ENCODE results near the gene UHRF1.
A peak's percentile ranks its signal among the peaks of the same experiment; 100 is the strongest.
"Not testable (repeated sequence)": the region's sequence is repeated elsewhere in the genome, so short reads cannot be mapped to it uniquely, and the experiment has no call there.

The UHRF1 gene

DNA sequence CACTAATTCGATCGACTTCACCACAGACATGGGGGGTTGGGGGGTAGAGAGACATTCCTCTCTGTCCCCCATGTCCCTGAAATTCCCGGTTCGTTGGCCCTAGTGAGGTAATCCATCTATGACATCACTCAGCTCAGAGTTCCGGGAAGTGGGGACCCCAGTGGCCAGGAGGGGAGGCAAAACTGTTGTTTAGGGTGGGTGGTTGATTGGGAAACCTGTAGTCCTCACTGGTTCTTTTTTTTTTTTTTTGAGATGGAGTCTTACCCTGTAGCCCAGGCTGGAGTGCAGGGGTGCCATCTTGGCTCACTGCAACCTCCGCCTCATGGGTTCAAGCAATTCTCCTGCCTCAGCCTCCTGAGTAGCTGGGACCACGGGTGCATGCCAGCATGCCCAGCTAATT is 6.5 kb upstream of the UHRF1 start, which contains the start of gene ARRDC5:
Gene ARRDC5 (minus strand): TSS at position 101 of the 400 bp plus-strand sequence. CDS start 71 bp downstream, at position 30.
- no peak for DNase-seq

DNA sequence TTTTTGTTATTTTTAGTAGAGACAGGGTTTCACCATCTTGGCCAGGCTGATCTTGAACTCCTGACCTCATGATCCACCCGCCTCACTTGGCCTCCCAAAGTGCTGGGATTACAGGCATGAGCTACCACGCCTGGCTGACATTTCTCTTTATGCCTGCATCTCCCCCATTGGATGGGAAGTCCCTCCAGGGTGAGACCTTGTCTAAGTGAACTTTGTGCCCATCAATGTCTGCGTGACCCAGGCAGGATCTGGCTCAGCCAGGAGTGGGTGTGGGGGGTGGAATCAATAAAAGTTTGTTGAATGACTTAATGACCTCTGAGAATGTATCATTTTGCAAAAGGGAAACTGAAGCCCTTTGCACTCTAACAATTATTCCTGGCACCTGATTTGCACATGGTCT is 4.8 kb upstream of the UHRF1 start:
- DNase-seq: no peak

DNA sequence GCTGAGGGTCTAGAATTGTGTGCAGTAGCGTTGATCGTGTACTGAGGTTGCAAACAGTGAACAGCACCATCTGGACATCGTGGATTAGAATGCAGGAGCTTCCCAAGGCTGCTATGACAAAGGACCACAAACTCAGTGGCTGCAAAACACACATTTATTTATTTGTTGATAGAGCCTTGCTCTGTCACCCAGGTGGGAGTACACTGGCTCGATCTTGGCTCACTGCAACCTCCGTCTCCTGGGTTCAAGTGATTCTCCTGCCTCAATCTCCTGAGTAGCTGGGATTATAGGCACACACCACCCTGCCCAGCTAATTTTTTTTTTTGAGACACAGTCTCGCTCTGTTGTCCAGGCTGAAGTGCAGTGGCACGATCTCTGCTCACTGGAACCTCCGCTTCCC is 2.3 kb upstream of the UHRF1 start:
- no peak for DNase-seq

DNA sequence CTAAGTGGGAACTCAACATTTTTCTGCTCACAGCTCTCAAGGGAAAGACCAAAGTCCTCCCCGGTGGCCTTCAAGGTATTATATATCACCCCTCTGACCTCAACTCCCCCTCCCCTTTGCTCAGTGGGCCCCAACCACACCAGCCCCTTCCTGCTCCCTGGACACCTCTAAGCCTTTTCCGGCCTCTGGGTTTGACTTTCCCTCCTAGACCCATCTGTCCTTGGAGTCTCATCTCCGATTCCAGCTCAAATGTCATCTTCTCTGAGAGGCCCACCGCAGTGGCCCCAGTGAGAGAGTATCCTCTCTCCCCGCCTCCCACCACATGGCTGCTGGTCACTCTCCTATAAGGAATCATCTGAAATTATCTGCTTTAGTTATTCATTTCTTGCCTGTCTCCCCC is 941 bp upstream of the UHRF1 start:
- DNase-seq: no peak

DNA sequence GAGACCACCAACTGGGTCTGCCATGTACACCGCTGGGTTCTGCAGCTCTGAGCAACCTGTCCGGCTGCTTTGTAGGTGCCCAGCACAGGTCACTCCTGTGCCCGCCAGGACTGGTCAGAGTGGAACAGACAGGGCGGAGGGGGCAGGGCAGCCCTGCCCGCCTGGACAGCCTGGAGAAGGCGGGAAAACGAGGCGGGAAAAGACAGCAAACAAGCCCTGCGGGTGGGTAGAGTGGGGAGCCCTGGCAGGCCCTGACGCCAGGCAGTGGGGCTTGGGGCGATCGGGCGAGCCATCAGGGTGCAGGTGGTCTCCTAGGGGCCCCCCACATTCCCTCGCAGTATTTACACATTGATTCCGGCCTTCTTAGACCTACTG is 533 bp upstream of the UHRF1 start:
- DNase-seq: no peak

DNA sequence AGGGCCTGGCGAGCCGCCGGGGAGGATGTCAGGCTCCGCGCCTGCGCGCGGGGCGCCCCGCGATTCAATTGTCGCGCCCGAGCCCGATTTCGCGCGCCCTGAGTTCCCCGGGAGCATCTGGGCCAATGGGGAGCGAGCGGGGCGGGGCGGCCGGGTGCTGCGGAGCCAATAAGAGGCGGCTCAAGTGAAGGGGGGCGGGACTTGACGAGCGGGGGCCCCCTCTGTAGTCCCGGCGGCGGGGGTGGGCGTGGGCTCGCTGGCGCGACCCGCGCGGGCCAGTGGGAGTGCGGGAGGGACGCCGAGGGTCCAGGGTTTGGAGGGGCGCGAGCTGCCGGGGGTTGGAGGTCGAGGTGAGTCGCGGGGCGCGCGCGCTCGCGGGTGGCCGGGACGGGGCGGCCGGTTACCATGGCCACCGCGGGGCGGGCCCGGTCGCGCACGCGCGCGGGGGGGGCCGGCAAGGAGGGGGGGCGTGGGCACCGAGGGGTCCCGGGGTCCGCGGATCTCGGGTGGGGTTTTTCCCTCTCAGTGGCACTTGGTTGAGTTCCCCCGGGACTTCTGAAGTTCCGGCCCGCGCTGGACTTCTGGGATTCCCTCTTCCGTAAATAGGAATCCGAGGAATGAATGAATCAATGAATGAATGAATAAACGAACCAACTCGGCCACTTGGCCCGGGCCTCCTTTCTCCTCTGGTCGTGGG is 744 bp downstream of the UHRF1 start:
- DNase-seq: peak; percentile 92

DNA sequence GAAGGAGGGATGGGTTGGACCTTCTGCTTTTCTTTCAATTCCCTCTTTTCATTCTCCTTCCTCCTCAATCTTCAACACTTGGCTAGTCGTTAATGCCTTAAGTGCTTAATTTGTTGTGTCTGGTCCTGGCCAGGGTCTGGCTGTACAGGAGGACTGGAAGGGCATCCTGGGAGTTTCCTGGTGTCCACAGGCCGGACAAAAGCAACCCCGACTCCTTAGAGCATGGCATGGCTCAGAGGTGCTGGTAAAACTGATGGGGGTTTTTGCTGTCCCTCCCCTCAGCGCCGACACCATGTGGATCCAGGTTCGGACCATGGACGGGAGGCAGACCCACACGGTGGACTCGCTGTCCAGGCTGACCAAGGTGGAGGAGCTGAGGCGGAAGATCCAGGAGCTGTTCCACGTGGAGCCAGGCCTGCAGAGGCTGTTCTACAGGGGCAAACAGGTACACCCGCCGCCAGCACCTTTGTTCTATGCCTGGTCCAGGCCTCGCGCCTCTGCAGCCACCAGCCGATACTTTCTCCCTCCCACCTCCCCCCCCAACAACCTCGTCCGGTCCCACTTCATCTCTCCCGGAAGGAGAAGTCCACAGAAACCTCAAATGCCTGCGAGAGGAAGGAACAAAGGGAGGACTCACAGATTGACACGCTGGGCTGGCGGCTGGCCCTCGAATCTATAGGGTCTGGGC is 1.4 kb downstream of the UHRF1 start:
- DNase-seq: peak; percentile 25

DNA sequence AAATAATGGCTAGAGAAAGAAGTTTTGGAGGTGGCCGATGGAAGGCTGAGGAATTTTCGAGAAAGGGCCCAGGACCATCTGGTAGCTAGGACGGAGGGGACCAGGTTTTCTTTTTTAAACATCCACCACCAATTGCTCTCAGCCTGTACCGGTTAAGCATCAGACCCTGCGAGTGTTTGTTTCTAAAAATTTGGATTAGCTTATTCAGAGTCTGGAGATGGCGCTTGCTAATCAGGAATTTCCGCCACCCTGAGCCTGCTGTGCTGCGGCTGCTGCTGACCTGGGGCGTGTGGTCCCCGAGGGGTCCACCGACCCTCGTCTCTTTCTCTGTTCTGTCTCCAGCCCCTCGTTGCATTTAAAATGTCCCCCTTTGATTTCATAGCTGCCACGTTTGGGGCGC is 2.0 kb downstream of the UHRF1 start:
- no peak for DNase-seq

DNA sequence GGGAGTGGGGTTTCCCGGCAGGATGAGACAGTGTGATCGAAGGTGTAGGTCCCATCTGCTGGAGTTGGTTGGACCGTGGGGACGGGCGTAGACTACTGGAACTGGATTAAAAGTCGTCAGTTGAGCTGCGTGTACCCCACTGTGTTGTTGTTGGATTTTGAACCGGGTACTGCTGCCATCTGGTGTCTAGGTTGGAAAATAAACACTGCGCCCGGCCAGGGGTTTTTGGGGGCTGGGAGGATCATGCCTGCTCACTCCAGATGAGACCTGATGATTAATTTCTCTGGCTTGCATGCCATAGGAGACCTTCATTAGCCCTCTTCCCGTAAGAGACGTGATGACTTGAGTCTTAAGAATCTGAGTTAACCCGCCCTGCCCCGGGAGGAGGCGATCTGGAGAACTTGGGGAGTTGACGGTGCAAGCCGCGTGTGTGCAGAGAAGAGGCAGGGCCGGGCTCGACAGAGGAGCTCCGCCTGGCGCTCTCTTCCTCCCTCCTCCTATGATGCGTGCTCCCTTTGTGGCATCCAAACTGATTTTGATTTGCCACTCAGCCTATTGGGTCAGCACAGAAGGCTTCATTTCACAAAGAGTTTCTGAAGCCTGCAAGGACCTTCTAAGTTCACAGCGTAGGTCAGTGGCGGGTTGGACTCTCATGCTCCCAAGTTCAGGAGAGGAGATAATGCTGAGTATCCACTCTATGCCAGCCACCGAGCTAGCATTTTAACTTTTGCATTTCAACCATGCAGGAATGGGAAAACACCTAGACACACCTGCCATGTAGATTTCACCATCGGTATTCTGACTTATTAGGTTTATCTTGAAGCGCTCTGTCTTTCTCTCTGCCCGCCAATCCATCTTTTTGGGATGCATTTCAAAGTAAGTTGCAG is 2.7 kb downstream of the UHRF1 start:
- DNase-seq: peak; percentile 73

DNA sequence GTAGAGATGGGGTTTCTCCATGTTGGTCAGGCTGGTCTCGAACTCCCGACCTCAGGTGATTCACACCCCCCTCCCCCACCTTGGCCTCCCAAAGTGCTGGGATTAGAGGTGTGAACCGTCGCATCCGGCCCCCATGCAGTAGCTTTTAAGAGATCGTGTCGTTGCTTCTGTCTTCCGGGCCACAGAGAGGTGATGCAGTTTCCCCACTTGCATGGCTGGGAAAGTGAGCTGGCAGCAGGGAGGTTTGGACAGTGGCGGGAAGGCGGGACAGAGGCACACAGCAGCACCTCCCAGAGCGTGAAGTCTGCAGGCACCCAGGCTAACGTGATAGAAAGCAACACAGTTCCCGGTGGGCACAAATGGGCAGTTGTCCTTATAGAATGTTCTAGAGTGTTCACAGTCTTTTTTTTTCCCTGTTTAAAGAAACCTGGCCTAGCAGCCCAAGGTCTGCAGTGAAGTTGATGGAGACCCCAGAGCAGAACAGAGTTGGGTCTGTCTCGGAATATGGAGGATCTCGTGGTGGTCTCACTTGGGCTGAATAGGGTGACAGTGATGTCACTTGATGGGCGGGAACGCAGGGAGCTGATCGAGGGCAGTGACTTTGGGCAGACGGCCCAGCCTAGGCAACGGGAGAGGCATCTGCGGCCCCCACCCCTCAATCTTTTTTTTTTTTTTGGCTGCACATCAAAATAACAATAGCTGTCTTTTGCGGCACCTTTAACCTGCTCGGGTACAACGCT is 4.9 kb downstream of the UHRF1 start:
- peak; percentile 37 for DNase-seq

DNA sequence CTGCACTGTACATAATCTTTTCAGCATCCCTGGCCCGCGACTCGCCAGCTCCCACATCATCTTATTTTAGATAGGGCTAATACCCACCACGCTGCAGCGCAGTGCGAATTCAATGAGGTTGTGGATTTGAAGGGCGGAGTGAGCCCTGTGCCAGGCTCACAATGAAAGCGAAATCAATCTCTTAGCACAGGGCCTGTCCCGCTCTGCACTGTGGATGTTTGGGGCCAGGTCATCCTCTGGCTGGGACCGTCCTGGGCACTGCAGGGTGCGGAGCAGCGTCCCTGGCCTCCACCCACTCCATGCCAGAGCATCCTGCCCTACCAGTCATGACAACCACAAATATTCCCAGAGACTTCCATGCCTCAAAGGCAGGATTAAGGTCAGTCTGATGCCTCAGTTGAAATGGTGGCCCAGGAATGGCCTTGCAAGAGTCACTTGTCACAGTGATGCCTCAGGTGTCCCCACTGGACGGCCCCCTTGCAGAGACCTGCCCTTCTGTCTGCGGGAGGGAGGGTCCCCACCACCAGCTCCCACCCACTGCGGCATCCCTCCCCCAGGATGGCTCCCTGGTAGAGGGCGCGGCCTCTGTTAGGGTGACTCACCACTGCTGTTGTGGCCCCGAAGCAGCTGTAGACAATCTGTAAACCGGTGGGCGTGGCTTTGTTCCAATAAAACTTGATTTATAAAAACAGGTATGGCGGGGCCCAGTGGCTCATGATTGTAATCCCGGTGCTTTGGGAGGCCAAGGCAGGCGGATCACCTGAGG is 5.6 kb downstream of the UHRF1 start:
- DNase-seq: peak; percentile 77

DNA sequence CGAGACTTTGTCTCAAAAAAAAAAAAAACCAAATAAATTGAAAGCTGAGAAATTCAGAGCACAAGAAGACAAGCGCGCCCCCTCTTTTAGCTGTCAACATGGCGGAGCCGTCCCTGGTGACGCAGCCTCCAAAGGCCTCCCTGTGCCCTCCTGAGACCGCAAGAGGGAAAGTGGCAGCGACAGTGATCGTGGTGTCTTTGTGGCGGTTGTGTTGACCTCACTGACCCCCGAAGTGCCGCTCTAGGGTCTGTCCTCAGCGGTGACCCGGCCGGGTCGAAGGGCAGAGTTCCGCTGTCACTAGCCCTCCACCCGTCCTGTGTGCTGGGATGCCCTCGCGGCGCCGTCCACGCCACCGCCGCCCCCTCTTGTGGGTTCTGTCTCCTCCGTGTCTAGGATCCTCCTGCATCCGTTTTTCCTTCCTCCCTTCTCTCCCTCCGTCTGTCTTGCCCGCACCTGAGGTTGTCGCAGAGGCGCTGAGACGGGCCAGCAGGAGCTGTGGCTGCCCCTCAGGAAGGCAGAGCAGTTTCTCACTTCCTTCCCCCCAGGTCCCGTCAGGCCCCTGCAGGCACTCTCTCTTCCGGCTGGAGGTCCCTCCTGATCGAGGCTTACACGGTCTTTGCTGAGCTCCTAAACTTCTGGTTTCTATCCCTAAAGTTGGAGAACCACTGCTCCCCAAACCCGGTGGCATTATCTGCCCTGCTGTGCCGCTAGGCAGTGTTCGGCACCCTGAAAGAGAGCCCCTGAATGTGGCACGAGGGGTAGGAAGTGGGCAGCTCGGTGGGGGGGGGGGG is 7.2 kb downstream of the UHRF1 start:
- DNase-seq: peak; percentile 66

DNA sequence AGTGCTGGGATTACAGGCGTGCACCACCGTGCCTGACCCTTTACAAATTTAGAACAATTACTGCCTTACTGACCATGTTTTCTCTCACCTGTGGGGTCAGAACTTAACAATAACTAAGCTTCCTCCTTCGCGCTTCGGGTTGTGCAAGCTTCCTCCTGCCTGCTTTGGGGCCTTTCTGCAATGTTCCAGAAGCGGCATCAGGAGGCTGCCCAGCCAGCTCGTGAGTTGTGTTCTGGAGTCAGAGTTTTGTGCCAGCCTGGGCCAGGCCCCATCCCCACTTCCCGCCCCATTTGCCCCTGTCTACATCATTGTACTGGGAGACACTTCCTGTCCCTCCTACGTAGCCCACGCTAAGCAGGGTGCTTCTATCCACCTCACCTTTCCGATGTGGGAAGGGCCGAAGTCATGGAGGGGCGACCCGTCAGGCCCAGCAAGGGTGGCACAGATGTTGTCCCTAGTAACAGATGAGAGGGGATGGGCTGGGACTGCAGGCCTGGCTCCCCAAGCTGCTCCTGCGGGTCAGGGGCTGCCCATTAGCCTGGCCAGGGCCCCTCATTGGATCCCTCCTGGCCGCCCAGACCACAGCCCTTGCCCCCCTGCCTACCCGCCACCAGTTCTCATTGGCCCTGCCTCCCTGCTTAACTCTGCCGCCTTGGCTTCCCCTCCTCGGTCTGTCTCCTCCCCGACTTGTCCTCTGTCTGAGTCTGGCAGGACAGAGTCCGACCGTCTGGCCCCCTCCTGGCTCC is 13.4 kb downstream of the UHRF1 start:
- no peak for DNase-seq

DNA sequence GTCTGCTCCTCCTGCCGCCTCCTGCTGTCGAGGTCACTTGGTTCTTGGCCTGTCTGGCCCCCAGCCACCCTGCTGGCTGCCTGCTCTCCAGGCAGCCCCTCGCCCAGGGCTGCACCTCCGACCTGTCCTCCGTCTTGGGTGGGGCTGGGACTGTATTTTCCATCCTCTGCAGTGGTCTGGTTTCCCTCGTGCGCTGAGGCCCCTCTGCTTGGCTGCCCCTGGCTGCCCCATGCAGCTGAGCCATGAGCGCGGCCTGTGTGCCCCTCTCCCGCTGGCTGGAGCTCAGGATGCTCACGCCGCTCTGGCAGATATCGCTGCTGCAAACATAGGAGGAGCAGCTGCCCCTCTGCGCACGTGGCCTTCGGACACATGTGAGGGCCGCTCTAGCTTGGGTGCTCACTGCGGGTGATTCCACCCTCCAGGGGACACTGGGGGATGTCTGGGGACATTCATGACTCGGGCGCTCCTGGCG is 14.0 kb downstream of the UHRF1 start:
- no peak for DNase-seq

DNA sequence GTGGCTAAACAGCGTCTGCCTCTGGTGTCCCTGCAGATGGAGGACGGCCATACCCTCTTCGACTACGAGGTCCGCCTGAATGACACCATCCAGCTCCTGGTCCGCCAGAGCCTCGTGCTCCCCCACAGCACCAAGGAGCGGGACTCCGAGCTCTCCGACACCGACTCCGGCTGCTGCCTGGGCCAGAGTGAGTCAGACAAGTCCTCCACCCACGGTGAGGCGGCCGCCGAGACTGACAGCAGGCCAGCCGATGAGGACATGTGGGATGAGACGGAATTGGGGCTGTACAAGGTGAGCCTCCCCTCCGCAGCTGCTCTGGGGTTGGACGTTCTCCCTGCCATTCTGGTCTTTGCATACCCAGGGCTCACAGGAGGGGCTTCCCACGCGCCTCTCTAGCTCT is 19.9 kb downstream of the UHRF1 start:
- DNase-seq: no peak

DNA sequence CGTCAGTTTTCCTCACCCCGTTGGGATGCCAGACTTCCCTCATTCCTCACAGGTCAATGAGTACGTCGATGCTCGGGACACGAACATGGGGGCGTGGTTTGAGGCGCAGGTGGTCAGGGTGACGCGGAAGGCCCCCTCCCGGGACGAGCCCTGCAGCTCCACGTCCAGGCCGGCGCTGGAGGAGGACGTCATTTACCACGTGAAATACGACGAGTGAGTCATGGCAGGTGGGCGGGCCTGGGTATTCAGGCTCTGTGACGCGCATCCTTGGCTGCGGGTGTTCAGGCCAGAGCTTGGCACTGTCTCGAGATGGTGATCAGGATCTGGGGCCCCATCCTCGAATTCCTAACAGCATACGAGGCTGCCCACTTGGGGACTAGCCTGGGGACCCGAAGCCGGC is 21.4 kb downstream of the UHRF1 start:
- DNase-seq: no peak

DNA sequence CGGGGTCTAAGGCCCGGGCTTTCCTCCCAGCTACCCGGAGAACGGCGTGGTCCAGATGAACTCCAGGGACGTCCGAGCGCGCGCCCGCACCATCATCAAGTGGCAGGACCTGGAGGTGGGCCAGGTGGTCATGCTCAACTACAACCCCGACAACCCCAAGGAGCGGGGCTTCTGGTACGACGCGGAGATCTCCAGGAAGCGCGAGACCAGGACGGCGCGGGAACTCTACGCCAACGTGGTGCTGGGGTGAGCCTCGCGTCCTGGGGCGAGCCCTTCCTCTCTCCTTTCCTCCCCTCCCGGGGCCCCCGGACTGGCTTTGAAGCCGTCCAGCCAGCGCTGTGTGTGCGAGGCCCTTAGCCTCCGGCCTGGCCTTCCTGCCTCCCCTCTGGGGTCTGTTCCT is 23.4 kb downstream of the UHRF1 start:
- no peak for DNase-seq

DNA sequence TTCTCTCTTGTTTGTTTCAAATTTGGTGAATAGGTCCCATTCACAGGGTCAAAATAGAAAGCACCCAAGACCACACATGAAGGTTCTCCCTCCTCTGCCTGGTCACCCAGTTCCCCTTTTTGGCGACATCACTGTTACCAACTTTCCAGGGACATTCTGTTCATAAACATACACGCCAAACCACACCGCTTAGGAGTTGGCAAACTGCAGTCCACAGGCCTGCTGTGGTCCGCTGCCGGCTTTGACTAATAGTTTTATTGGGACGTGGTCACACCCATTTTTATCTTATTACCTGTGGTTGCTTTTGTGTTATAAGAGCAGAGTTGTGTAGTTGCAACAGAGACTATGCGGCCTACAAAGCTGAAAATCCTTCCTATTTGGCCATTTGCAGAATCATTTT is 24.2 kb downstream of the UHRF1 start:
- DNase-seq: no peak

DNA sequence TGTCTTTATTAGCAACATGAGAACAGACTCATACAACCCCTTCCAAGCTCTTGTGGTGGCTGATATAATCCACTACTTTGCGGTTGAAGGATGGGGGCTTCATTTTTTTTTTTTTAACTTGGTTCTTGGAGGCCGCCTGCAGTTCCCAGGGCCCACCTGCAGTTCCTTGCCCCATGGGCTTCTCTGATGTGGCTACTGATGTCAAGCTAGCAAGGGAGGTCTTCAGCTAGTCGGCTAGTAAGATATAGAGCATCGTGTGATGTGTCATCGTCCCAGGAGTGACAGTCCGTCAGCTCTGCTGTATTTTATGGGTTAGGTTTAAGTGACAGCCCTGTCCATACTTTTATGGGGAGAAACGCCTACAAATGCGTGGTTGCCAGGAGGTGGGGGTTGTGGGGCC is 26.1 kb downstream of the UHRF1 start:
- no peak for DNase-seq

DNA sequence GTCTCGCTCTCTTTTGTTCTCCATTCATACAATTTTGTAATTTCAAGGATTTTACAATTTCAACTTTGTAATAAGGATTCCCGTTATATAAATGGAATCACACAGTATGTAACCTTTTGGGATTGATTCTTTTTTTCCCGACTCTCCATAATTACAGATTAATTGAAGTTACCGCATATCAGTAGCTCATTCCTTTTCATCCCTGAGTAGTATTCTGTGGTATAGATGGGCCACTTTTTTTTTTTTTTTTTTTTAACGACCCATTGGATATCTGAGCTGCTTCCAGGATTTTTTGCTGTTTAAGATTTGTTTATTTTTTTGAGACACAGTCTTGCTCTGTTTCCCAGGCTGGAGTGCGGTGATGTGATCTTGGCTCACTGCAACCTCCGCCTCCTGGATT is 27.8 kb downstream of the UHRF1 start:
- DNase-seq: no peak

DNA sequence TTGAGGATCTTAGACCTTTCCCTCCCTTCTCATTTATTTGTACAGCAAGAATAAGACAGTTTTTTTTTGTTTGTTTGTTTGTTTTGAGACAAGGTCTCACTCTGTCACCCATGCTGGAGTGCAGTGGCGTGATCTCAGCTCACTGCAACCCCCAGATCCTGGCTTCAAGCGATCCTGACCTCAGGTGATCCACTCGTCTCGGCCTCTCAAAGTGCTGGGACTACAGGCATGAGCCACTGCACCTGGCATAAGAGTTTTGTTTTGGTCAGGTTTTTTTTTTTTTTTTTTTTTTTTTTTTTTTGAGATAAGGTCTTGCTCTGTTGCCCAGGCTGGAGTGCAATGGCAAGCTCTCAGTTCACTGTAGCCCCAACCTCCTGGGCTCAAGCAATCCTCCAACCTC is 29.2 kb downstream of the UHRF1 start:
- not testable (repeated sequence) for DNase-seq
